HepG2 (cell line): ENCODE results near the gene ADAM19. TPM values are rescaled to one million over a fixed set of nuclear protein-coding genes. Genes with fewer than 3 reads are reported as not detected.

Source experiments
- ATAC-seq: fragments of 200-7000 bp; cut with Tn5 transposase; 3 replicates; pipeline ENCODE4 v1.9.1; 2020; ENCODE audit warnings: mild to moderate bottlenecking, moderate library complexity
- BruUV-seq: library from RNA; stranded (reverse); fragments of 400-500 nt; replicated peaks from 2 replicates; lab custom pipeline; 2021; lab: Mats Ljungman, UMichigan
- CTCF ChIA-PET: fragments of 300-600 bp; formaldehyde crosslinking; extraction: SDS; loops from one replicate; lab custom pipeline; 2021; ENCODE audit warnings: low total read pairs, inconsistent platforms, low intra/inter-chr PET ratio; lab: Yijun Ruan, JAX
- POLR2A ChIA-PET: fragments of 350-600 bp; sonication (Branson Sonifier 250); formaldehyde crosslinking; loops from one replicate; lab custom pipeline; 2020; ENCODE audit warnings: antibody characterized with exemption, inconsistent platforms; lab: Yijun Ruan, JAX
- DNase-seq: peaks from one replicate; pipeline ENCODE4 v3.0.0-alpha.2; 2015; ENCODE audit warnings: low spot score
- FAIRE-seq: peaks from 3 replicates; lab custom pipeline; 2011; peaks lifted over from hg19 to GRCh38; lab: Jason Lieb, UNC
- H2AFZ ChIP-seq: one replicate; pipeline ENCODE4 v1.6.1; 2011; ENCODE audit warnings: low read length, inconsistent platforms
- H3K27ac ChIP-seq: fragments of 300-600 bp; 3 replicates; pipeline ENCODE4 v1.8.0; 2011; ENCODE audit warnings: mixed run types, mild to moderate bottlenecking, mixed read lengths, low read length, inconsistent platforms; ENCODE audit not compliant: insufficient read depth; ENCODE audit errors: extremely low read length
- H3K27me3 ChIP-seq, 2 experiments: fragments of 200-600 bp in 1 of 2; 2 replicates in 1 of 2; 3 replicates in 1 of 2; pipeline versions ENCODE4 v1.6.0 to v1.8.0; 2011; ENCODE audit warnings: low read length in 2 of 2, mild to moderate bottlenecking in 2 of 2, moderate library complexity in 2 of 2, inconsistent platforms in 1 of 2; ENCODE audit not compliant: insufficient read depth in 2 of 2, control insufficient read depth in 1 of 2
- H3K36me3 ChIP-seq, 2 experiments: fragments of 200-600 bp in 1 of 2; replicated peaks in 1 of 2; 2 replicates in 1 of 2; 3 replicates in 1 of 2; pipeline versions ENCODE4 v1.5.1 to v1.8.0; 2011; ENCODE audit warnings: low read length in 2 of 2, inconsistent platforms in 1 of 2; ENCODE audit not compliant: insufficient read depth in 2 of 2, control insufficient read depth in 1 of 2
- H3K4me1 ChIP-seq: 2 replicates; pipeline ENCODE4 v1.5.1; 2012; ENCODE audit warnings: low read length, inconsistent platforms; ENCODE audit not compliant: insufficient read depth
- H3K4me2 ChIP-seq: 2 replicates; pipeline ENCODE4 v1.6.0; 2011; ENCODE audit warnings: low read depth, low read length, inconsistent platforms
- H3K4me3 ChIP-seq, 3 experiments: fragments of 200-600 bp in 1 of 3; sonication (generic), shearing (Covaris generic) in 1 of 3; replicated peaks in 1 of 3; 2 replicates each; pipeline ENCODE4 v1.5.1; 2011 to 2016; ENCODE audit warnings: low read length in 3 of 3, inconsistent platforms in 2 of 3, low read depth in 2 of 3, mild to moderate bottlenecking in 2 of 3, control low read depth in 1 of 3, mixed read lengths in 1 of 3; ENCODE audit not compliant: insufficient read depth in 1 of 3
- H3K79me2 ChIP-seq: one replicate; pipeline ENCODE4 v1.6.1; 2011; ENCODE audit warnings: low read length, inconsistent platforms; ENCODE audit not compliant: insufficient read depth
- H3K9ac ChIP-seq: 2 replicates; pipeline ENCODE4 v1.6.0; 2011; ENCODE audit warnings: mild to moderate bottlenecking, low read depth, low read length, inconsistent platforms; ENCODE audit not compliant: insufficient read depth
- H3K9me3 ChIP-seq: 2 replicates; pipeline ENCODE4 v1.5.1; 2012; ENCODE audit warnings: mild to moderate bottlenecking, low read length
- H4K20me1 ChIP-seq: 2 replicates; pipeline ENCODE4 v1.6.0; 2011; ENCODE audit warnings: inconsistent platforms, mild to moderate bottlenecking, low read length, moderate library complexity; ENCODE audit not compliant: insufficient read depth
- CHCHD3 ChIP-seq: sonication (generic); formaldehyde crosslinking; IDR thresholded peaks from 2 replicates; pipeline ENCODE4 v1.8.0; 2022; ENCODE audit warnings: mild to moderate bottlenecking, missing genetic modification reagents, moderate library complexity
- HINFP ChIP-seq: sonication (generic); formaldehyde crosslinking; IDR thresholded peaks from 2 replicates; pipeline ENCODE4 v1.4.0; 2020; ENCODE audit warnings: low read depth, mild to moderate bottlenecking, missing genetic modification reagents
- HOXA9 ChIP-seq: sonication (generic); formaldehyde crosslinking; IDR thresholded peaks from 2 replicates; pipeline ENCODE4 v1.8.1; 2022; ENCODE audit warnings: missing genetic modification reagents, mild to moderate bottlenecking, moderate library complexity, borderline replicate concordance
- MED1 ChIP-seq: sonication (generic); formaldehyde crosslinking; IDR thresholded peaks from 2 replicates; pipeline ENCODE4 v1.4.0; 2020; ENCODE audit warnings: missing genetic modification reagents
- SAP130 ChIP-seq: IDR thresholded peaks from 2 replicates; pipeline ENCODE4 v1.6.1; 2016; ENCODE audit warnings: low read depth
- SRSF1 ChIP-seq: fragments of 200-400 bp; formaldehyde crosslinking; optimal IDR thresholded peaks from 2 replicates; pipeline ENCODE3; 2017; ENCODE audit warnings: mild to moderate bottlenecking, low read depth, low read length, moderate library complexity
- TOPORS ChIP-seq: sonication (generic); formaldehyde crosslinking; IDR thresholded peaks from 2 replicates; pipeline ENCODE4 v1.8.0; 2023; ENCODE audit warnings: mild to moderate bottlenecking, missing genetic modification reagents
- TSC22D2 ChIP-seq: sonication (generic); formaldehyde crosslinking; IDR thresholded peaks from 2 replicates; pipeline ENCODE4 v1.5.1; 2020; ENCODE audit warnings: missing genetic modification reagents, mild to moderate bottlenecking, borderline replicate concordance
- ZNF230 ChIP-seq: sonication (generic); formaldehyde crosslinking; IDR thresholded peaks from 2 replicates; pipeline ENCODE4 v1.4.0; 2020; ENCODE audit warnings: mild to moderate bottlenecking, missing genetic modification reagents
- ZNF24 ChIP-seq: fragments of 450-650 bp; IDR thresholded peaks from 2 replicates; pipeline ENCODE4 v1.6.1; 2017; ENCODE audit warnings: antibody characterized with exemption, mild to moderate bottlenecking
- ZNF337 ChIP-seq: sonication (generic); formaldehyde crosslinking; IDR thresholded peaks from 2 replicates; pipeline ENCODE4 v1.5.1; 2020; ENCODE audit warnings: missing genetic modification reagents, low read depth, mild to moderate bottlenecking, borderline replicate concordance
- ZNF510 ChIP-seq: sonication (generic); formaldehyde crosslinking; IDR thresholded peaks from 2 replicates; pipeline ENCODE4 v1.4.0; 2020; ENCODE audit warnings: low read depth, mild to moderate bottlenecking, missing genetic modification reagents
- ZNF605 ChIP-seq: sonication (generic); formaldehyde crosslinking; IDR thresholded peaks from 2 replicates; pipeline ENCODE4 v1.8.0; 2022; ENCODE audit warnings: mild to moderate bottlenecking, missing genetic modification reagents
- ZNF619 ChIP-seq: sonication (generic); formaldehyde crosslinking; IDR thresholded peaks from 2 replicates; pipeline ENCODE4 v1.4.0; 2020; ENCODE audit warnings: mild to moderate bottlenecking, missing genetic modification reagents
- WGBS: methylation state at CpG from one replicate; pipeline ENCODE4 v1.1.6; 2017; ENCODE audit warnings: low lambda C conversion rate; 5-methylcytosine and 5-hydroxymethylcytosine counted together
- in situ Hi-C: cut with HindIII; loops from 2 replicates; pipeline ENCODE4 v1.10.0; 2017; ENCODE audit warnings: low pct_unique_long_range_greater_than_20kb; ENCODE audit not compliant: extremely low pct_ligation_motif_present
- intact Hi-C: fragments of 100-400 bp; cut with micrococcal nuclease; formaldehyde crosslinking; loops from one replicate; pipeline ENCODE4 v1.10.0; 2022; ENCODE audit not compliant: unreplicated experiment
- polyA plus RNA-seq, 8 experiments: library from polyadenylated mRNA; depleted of rRNA in 3 of 8; stranded (reverse) in 7 of 8; unstranded in 1 of 8; fragments of >200 nt; fragmentation: Illumina TruSeq in 4 of 8; extraction: Trizol in 4 of 8; gene quantifications; 2 replicates each; pipeline versions ENCODE4 v1.2.1 to v1.2.3, GENCODE V29; 2011 to 2016; ENCODE audit warnings: low read depth in 4 of 8, missing spikeins in 1 of 8, mixed read lengths in 1 of 8; ENCODE audit not compliant: insufficient read depth in 1 of 8
- total RNA-seq, 5 experiments: library from RNA; depleted of rRNA; stranded (reverse); fragments of >200 nt; fragmentation: Illumina TruSeq; extraction: Trizol; gene quantifications; 2 replicates each; pipeline ENCODE4 v1.2.3, GENCODE V29; 2016; ENCODE audit warnings: low read depth in 1 of 5
- TF ChIP-seq, protein P1 (sequence below): sonication (generic); formaldehyde crosslinking; IDR thresholded peaks from 2 replicates; pipeline ENCODE4 v1.4.0; 2020; ENCODE audit warnings: missing genetic modification reagents
- TF ChIP-seq, protein P2 (sequence below): conservative IDR thresholded peaks from 2 replicates; pipeline ENCODE4 v1.6.1; 2018; ENCODE audit warnings: missing genetic modification reagents

The ADAM19 gene
- total and polyA plus RNA-seq, 2 of the 13 experiments (the other 11 are each of a cell fraction or from before 2014, with no cell fraction given): 0.38 to 0.74 TPM

- ChIA-PET POLR2A (no interaction called here), CTCF (no interaction called here)
- H3K4me1 ChIP-seq: no peaks in the 10 kb centered on the region
- H3K4me3 ChIP-seq: no peak overlapping the region
- DNase-seq (no peak), FAIRE-seq (no peak), ATAC-seq (no peak)
- no peaks in the 10 kb centered on the region for H3K79me2 ChIP-seq
- intact Hi-C loops (no loop called here), in situ Hi-C loops (no loop called here)
- no peaks in the 10 kb centered on the region for H3K27me3 ChIP-seq
- H3K36me3 ChIP-seq: no peaks in the 10 kb centered on the region
- no TSS peak for BruUV-seq
- 64% methylated on average over 8 of the region's 9 CpGs for WGBS
- no peak overlapping the region for H3K27ac ChIP-seq
- H2AFZ ChIP-seq: no peak overlapping the region
- no peaks in the 10 kb centered on the region for H4K20me1 ChIP-seq
- TF ChIP-seq, protein P1, sequence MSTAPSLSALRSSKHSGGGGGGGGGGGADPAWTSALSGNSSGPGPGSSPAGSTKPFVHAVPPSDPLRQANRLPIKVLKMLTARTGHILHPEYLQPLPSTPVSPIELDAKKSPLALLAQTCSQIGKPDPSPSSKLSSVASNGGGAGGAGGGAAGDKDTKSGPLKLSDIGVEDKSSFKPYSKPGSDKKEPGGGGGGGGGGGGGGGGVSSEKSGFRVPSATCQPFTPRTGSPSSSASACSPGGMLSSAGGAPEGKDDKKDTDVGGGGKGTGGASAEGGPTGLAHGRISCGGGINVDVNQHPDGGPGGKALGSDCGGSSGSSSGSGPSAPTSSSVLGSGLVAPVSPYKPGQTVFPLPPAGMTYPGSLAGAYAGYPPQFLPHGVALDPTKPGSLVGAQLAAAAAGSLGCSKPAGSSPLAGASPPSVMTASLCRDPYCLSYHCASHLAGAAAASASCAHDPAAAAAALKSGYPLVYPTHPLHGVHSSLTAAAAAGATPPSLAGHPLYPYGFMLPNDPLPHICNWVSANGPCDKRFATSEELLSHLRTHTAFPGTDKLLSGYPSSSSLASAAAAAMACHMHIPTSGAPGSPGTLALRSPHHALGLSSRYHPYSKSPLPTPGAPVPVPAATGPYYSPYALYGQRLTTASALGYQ: no peak
- no peak for TF ChIP-seq ZNF510 (CRISPR knock-in tag)
- TF ChIP-seq ZNF605 (CRISPR knock-in tag): no peak
- no peak for TF ChIP-seq TSC22D2 (CRISPR knock-in tag)
- TF ChIP-seq, protein P2, sequence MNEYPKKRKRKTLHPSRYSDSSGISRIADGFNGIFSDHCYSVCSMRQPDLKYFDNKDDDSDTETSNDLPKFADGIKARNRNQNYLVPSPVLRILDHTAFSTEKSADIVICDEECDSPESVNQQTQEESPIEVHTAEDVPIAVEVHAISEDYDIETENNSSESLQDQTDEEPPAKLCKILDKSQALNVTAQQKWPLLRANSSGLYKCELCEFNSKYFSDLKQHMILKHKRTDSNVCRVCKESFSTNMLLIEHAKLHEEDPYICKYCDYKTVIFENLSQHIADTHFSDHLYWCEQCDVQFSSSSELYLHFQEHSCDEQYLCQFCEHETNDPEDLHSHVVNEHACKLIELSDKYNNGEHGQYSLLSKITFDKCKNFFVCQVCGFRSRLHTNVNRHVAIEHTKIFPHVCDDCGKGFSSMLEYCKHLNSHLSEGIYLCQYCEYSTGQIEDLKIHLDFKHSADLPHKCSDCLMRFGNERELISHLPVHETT (CRISPR knock-in tag): no peak
- TF ChIP-seq SRSF1: no peak
- no peak for TF ChIP-seq ZNF619
- TF ChIP-seq HINFP: no peak
- TF ChIP-seq MED1 (CRISPR knock-in tag): no peak
- TF ChIP-seq CHCHD3: no peak
- TF ChIP-seq ZNF24: no peak
- no peak for TF ChIP-seq HOXA9 (CRISPR knock-in tag)
- no peak for TF ChIP-seq TOPORS
- no peak for TF ChIP-seq ZNF337 (CRISPR knock-in tag)
- no peak for TF ChIP-seq ZNF230 (CRISPR knock-in tag)
- no peak for TF ChIP-seq SAP130 (CRISPR knock-in tag)
- no peaks in the 10 kb centered on the region for H3K9me3 ChIP-seq
- no peak overlapping the region for H3K4me2 ChIP-seq
- H3K9ac ChIP-seq: no peak overlapping the region
Measured at GRCh38 chr5:157519579-157520253, 55.9 kb downstream of the ADAM19 start.
